Gastroesophageal sphincter (tissue), 3 donors: ENCODE data around the gene PLEKHM3.

Experiments used
- CTCF ChIP-seq, 4 experiments: fragments of 200-600 bp in 2 of 4; fragments of 450-650 bp in 2 of 4; sonication (generic) in 1 of 4; IDR thresholded peaks; one replicate each; pipeline ENCODE4 v1.5.1; 2017 to 2019; ENCODE audit warnings: antibody characterized with exemption in 4 of 4, mild to moderate bottlenecking in 2 of 4, moderate library complexity in 2 of 4
- EP300 ChIP-seq: sonication (generic); formaldehyde crosslinking; IDR thresholded peaks from one replicate; pipeline ENCODE4 v1.6.1; 2017; ENCODE audit warnings: antibody characterized with exemption, mild to moderate bottlenecking

GRCh38 chr2:207870814-207871213 lies 154.5 kb downstream of the PLEKHM3 start:
- no peak for TF ChIP-seq CTCF (IDR thresholded peaks at IDR 0.05)
- TF ChIP-seq EP300, result no peak
